ENCODE measurements around the gene MSH4. TPM values are rescaled to one million over a fixed set of nuclear protein-coding genes. Genes with fewer than 3 reads are reported as not detected.

MSH4 gene
- total RNA-seq, 1 donor from 2014 or later: 0.34 TPM

GRCh38 chr1:75786901-75787493, 9.7 kb upstream of the MSH4 start:
- H3K36me3 ChIP-seq (ENCODE audit: insufficient read depth, low read length): peaks cover 26% of the 10 kb centered on the region
- peaks cover 13% of the 10 kb centered on the region for H3K4me1 ChIP-seq (ENCODE audit: insufficient read depth, low read length)
- Mint-ChIP-seq H3K36me3 (ENCODE audit: low read depth, unreplicated experiment) (peaks cover 28% of the 10 kb centered on the region), H3K4me1 (ENCODE audit: low read depth, unreplicated experiment) (peaks cover 20% of the 10 kb centered on the region), H3K27me3 (ENCODE audit: low read depth, unreplicated experiment) (no peaks in the 10 kb centered on the region), H3K9me3 (ENCODE audit: unreplicated experiment) (no peaks in the 10 kb centered on the region), H3K4me3 (ENCODE audit: unreplicated experiment) (peak overlapping the region; percentile 99), H3K27ac (ENCODE audit: unreplicated experiment) (peak overlapping the region; percentile 98)
- no peak overlapping the region for H2AFZ ChIP-seq (ENCODE audit: low read depth, low read length)
- H4K20me1 ChIP-seq (ENCODE audit: insufficient read depth, low read length): peaks cover 58% of the 10 kb centered on the region
- H3K27me3 ChIP-seq (ENCODE audit: insufficient read depth, low read length): no peaks in the 10 kb centered on the region
- no peak for TF ChIP-seq EZH2 (IDR thresholded peaks at IDR 0.05; ENCODE audit: insufficient read depth, low read length)
- TF ChIP-seq CTCF (IDR thresholded peaks at IDR 0.05; ENCODE audit: insufficient read depth, low read depth, low read length): no peak
- peak overlapping the region; percentile 81 for H3K27ac ChIP-seq (ENCODE audit: low read depth, low read length)
- no peak for DNase-seq (ENCODE audit: low read depth)
- FAIRE-seq: no peak
- no peaks in the 10 kb centered on the region for H3K9me3 ChIP-seq (ENCODE audit: insufficient read depth, low read depth, low read length)
- peak overlapping the region; percentile 98 for H3K4me3 ChIP-seq (ENCODE audit: insufficient read depth, low read depth, low read length)
- peaks cover 61% of the 10 kb centered on the region for H3K79me2 ChIP-seq (ENCODE audit: insufficient read depth, low read length)
- peak overlapping the region; percentile 92 for H3K4me2 ChIP-seq (ENCODE audit: low read length)
- peak overlapping the region; percentile 96 for H3K9ac ChIP-seq (ENCODE audit: low read length)

GRCh38 chr1:75787524-75787923, 9.2 kb upstream of the MSH4 start:
- no peak overlapping the region for H2AFZ ChIP-seq (ENCODE audit: low read depth, low read length)
- H3K79me2 ChIP-seq (ENCODE audit: insufficient read depth, low read length): peaks cover 65% of the 10 kb centered on the region
- peak overlapping the region; percentile 96 for H3K9ac ChIP-seq (ENCODE audit: low read length)
- no peak for DNase-seq (ENCODE audit: low read depth)
- no peaks in the 10 kb centered on the region for H3K27me3 ChIP-seq (ENCODE audit: insufficient read depth, low read length)
- FAIRE-seq: no peak
- peak overlapping the region; percentile 98 for H3K4me3 ChIP-seq (ENCODE audit: insufficient read depth, low read depth, low read length)
- peaks cover 28% of the 10 kb centered on the region for H3K36me3 Mint-ChIP-seq (ENCODE audit: low read depth, unreplicated experiment)
- peaks cover 31% of the 10 kb centered on the region for H3K36me3 ChIP-seq (ENCODE audit: insufficient read depth, low read length)
- peaks cover 23% of the 10 kb centered on the region for H3K4me1 Mint-ChIP-seq (ENCODE audit: low read depth, unreplicated experiment)
- peak overlapping the region; percentile 81 for H3K27ac ChIP-seq (ENCODE audit: low read depth, low read length)
- H3K9me3 ChIP-seq (ENCODE audit: insufficient read depth, low read depth, low read length): no peaks in the 10 kb centered on the region
- H4K20me1 ChIP-seq (ENCODE audit: insufficient read depth, low read length): peaks cover 64% of the 10 kb centered on the region
- H3K4me2 ChIP-seq (ENCODE audit: low read length): peak overlapping the region; percentile 92
- H3K27ac Mint-ChIP-seq (ENCODE audit: unreplicated experiment): peak overlapping the region; percentile 98
- peaks cover 13% of the 10 kb centered on the region for H3K4me1 ChIP-seq (ENCODE audit: insufficient read depth, low read length)
- H3K9me3 Mint-ChIP-seq (ENCODE audit: unreplicated experiment): no peaks in the 10 kb centered on the region
- no peaks in the 10 kb centered on the region for H3K27me3 Mint-ChIP-seq (ENCODE audit: low read depth, unreplicated experiment)
- TF ChIP-seq EZH2 (IDR thresholded peaks at IDR 0.05; ENCODE audit: insufficient read depth, low read length): no peak
- TF ChIP-seq CTCF (IDR thresholded peaks at IDR 0.05; ENCODE audit: insufficient read depth, low read depth, low read length): no peak
- peak overlapping the region; percentile 99 for H3K4me3 Mint-ChIP-seq (ENCODE audit: unreplicated experiment)

- Histone ChIP-seq H3K9me3 (ENCODE audit: insufficient read depth, low read depth, low read length) (no peaks in the 10 kb centered on the region), H3K27me3 (ENCODE audit: insufficient read depth, low read length) (no peaks in the 10 kb centered on the region), H3K4me3 (ENCODE audit: insufficient read depth, low read depth, low read length) (peak overlapping the region; percentile 36), H3K27ac (ENCODE audit: low read depth, low read length) (no peak overlapping the region), H4K20me1 (ENCODE audit: insufficient read depth, low read length) (peaks cover 88% of the 10 kb centered on the region), H3K79me2 (ENCODE audit: insufficient read depth, low read length) (peaks cover 73% of the 10 kb centered on the region), H3K9ac (ENCODE audit: low read length) (peak overlapping the region; percentile 24), H3K4me1 (ENCODE audit: insufficient read depth, low read length) (peaks cover 13% of the 10 kb centered on the region), H3K36me3 (ENCODE audit: insufficient read depth, low read length) (peaks cover 54% of the 10 kb centered on the region), H2AFZ (ENCODE audit: low read depth, low read length) (no peak overlapping the region), H3K4me2 (ENCODE audit: low read length) (peak overlapping the region; percentile 92)
- peaks cover 31% of the 10 kb centered on the region for H3K4me1 Mint-ChIP-seq (ENCODE audit: low read depth, unreplicated experiment)
- DNase-seq (ENCODE audit: low read depth): no peak
- FAIRE-seq: no peak
- peak overlapping the region; percentile 99 for H3K4me3 Mint-ChIP-seq (ENCODE audit: unreplicated experiment)
- peak overlapping the region; percentile 0 for H3K27ac Mint-ChIP-seq (ENCODE audit: unreplicated experiment)
- no peak for TF ChIP-seq EZH2 (IDR thresholded peaks at IDR 0.05; ENCODE audit: insufficient read depth, low read length)
- no peak for TF ChIP-seq CTCF (IDR thresholded peaks at IDR 0.05; ENCODE audit: insufficient read depth, low read depth, low read length)
- no peaks in the 10 kb centered on the region for H3K9me3 Mint-ChIP-seq (ENCODE audit: unreplicated experiment)
- peaks cover 28% of the 10 kb centered on the region for H3K36me3 Mint-ChIP-seq (ENCODE audit: low read depth, unreplicated experiment)
- H3K27me3 Mint-ChIP-seq (ENCODE audit: low read depth, unreplicated experiment): no peaks in the 10 kb centered on the region
These were observed 6.7 kb upstream of the MSH4 start for GRCh38 chr1:75789988-75790387.
